Neural progenitor cell (in vitro differentiated cells): ENCODE data around the gene BCL7C.

Experiments
- CTCF ChIP-seq: fragments of 200-600 bp; sonication (generic); IDR thresholded peaks from 2 replicates; pipeline ENCODE4 v1.5.1; 2017; ENCODE audit warnings: antibody characterized with exemption, mild to moderate bottlenecking
- EZH2 ChIP-seq: fragments of 200-600 bp; sonication (generic); IDR thresholded peaks from 2 replicates; pipeline ENCODE4 v1.6.1; 2017; ENCODE audit warnings: antibody characterized with exemption, mild to moderate bottlenecking, moderate library complexity
- EZH2phosphoT487 ChIP-seq: fragments of 200-600 bp; sonication (generic); IDR thresholded peaks from 2 replicates; pipeline ENCODE4 v1.6.1; 2017; ENCODE audit warnings: antibody characterized with exemption

GRCh38 chr16:30925995-30926811 is 32.3 kb upstream of the BCL7C start:
- TF ChIP-seq CTCF: no peak
- no peak for TF ChIP-seq EZH2
- no peak for TF ChIP-seq EZH2phosphoT487
